Measurements from ENCODE around the gene PSMA8.

Gene PSMA8

GRCh38 chr18:26206488-26206887 is 72.8 kb downstream of the PSMA8 start:
- TF ChIP-seq TSHZ2 (CRISPR knock-in tag; IDR thresholded peaks at IDR 0.05), result no peak
- no peak for TF ChIP-seq ARNTL (CRISPR knock-in tag; IDR thresholded peaks at IDR 0.05; ENCODE audit: borderline replicate concordance, low read depth)
- no peak for TF ChIP-seq RARB (CRISPR knock-in tag; IDR thresholded peaks at IDR 0.05)
- no peak for TF ChIP-seq ZNF70 (CRISPR knock-in tag; IDR thresholded peaks at IDR 0.05)
- no peak for ATAC-seq

DNA sequence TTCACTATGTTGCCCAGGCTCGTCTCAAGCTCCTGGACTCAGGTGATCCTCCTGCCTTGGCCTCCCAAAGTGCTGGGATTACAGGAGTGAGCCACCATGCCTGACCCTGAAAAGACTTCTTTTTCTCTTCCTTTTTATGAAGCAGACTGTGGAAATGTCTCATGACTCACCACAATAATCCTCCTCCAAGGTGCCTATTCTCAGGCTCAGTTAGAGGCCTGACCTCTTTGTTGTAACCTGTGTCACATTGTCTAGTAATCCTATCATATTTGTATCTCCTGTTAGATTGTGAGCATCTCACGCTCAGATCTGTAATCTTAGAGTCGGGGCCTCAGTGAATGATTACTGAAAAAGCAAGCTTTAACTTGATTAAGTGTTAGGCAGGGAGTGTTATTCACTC is 74.3 kb downstream of the PSMA8 start:
- no peak for TF ChIP-seq TSHZ2 (CRISPR knock-in tag; IDR thresholded peaks at IDR 0.05)
- TF ChIP-seq, protein P1, sequence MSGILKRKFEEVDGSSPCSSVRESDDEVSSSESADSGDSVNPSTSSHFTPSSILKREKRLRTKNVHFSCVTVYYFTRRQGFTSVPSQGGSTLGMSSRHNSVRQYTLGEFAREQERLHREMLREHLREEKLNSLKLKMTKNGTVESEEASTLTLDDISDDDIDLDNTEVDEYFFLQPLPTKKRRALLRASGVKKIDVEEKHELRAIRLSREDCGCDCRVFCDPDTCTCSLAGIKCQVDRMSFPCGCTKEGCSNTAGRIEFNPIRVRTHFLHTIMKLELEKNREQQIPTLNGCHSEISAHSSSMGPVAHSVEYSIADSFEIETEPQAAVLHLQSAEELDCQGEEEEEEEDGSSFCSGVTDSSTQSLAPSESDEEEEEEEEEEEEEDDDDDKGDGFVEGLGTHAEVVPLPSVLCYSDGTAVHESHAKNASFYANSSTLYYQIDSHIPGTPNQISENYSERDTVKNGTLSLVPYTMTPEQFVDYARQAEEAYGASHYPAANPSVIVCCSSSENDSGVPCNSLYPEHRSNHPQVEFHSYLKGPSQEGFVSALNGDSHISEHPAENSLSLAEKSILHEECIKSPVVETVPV (CRISPR knock-in tag; IDR thresholded peaks at IDR 0.05), result no peak
- no peak for TF ChIP-seq SNAI2 (CRISPR knock-in tag; IDR thresholded peaks at IDR 0.05)
- TF ChIP-seq TCF4 (CRISPR knock-in tag; IDR thresholded peaks at IDR 0.05; ENCODE audit: borderline replicate concordance), result no peak
- TF ChIP-seq ZNF8 (CRISPR knock-in tag; IDR thresholded peaks at IDR 0.05), result no peak
- TF ChIP-seq GLIS3 (CRISPR knock-in tag; IDR thresholded peaks at IDR 0.05), result no peak
- no peak for TF ChIP-seq ZFP3 (CRISPR knock-in tag; IDR thresholded peaks at IDR 0.05)
- TF ChIP-seq ZC3H10 (CRISPR knock-in tag; IDR thresholded peaks at IDR 0.05), result no peak
- no peak for TF ChIP-seq PPARA (CRISPR knock-in tag; IDR thresholded peaks at IDR 0.05; ENCODE audit: borderline replicate concordance)
- TF ChIP-seq ESRRG (CRISPR knock-in tag; IDR thresholded peaks at IDR 0.05), result no peak
- TF ChIP-seq TOX (CRISPR knock-in tag; IDR thresholded peaks at IDR 0.05; ENCODE audit: borderline replicate concordance), result no peak
- no peak for TF ChIP-seq CSDC2 (CRISPR knock-in tag; IDR thresholded peaks at IDR 0.05)
- TF ChIP-seq BACH2 (CRISPR knock-in tag; IDR thresholded peaks at IDR 0.05; ENCODE audit: borderline replicate concordance), result no peak

GRCh38 chr18:26208977-26209376 is 75.3 kb downstream of the PSMA8 start:
- no peak for ATAC-seq

More for the DNA sequence above, 74.3 kb downstream of the PSMA8 start:
- no peak for ATAC-seq

More at GRCh38 chr18:26208977-26209376, 75.3 kb downstream of the PSMA8 start:
- no peak for TF ChIP-seq ZFP30 (CRISPR knock-in tag; IDR thresholded peaks at IDR 0.05)
- no peak for TF ChIP-seq GLIS3 (CRISPR knock-in tag; IDR thresholded peaks at IDR 0.05)
- TF ChIP-seq TSHZ2 (CRISPR knock-in tag; IDR thresholded peaks at IDR 0.05), result no peak
- TF ChIP-seq RARB (CRISPR knock-in tag; IDR thresholded peaks at IDR 0.05), result no peak
- no peak for TF ChIP-seq BACH2 (CRISPR knock-in tag; IDR thresholded peaks at IDR 0.05; ENCODE audit: borderline replicate concordance)
- TF ChIP-seq ISL1 (CRISPR knock-in tag; IDR thresholded peaks at IDR 0.05), result no peak

All from SK-N-SH treated with all-trans-retinoic acid at 6 μM for 48 hours (cell line).